IPS-18a (cell line): ENCODE results near the gene RASL11A.
A peak's percentile ranks its signal among the peaks of the same experiment; 100 is the strongest.

Experiments used
- H3K27ac ChIP-seq: one replicate; pipeline ENCODE4 v1.5.1; 2013; ENCODE audit warnings: low read length
- H3K27me3 ChIP-seq: one replicate; pipeline ENCODE4 v1.6.1; 2013; ENCODE audit warnings: mild to moderate bottlenecking, low read length; ENCODE audit not compliant: control insufficient read depth, insufficient read depth
- H3K36me3 ChIP-seq: one replicate; pipeline ENCODE4 v1.6.1; 2013; ENCODE audit warnings: low read depth, low read length; ENCODE audit not compliant: control insufficient read depth
- H3K4me1 ChIP-seq: one replicate; pipeline ENCODE4 v1.6.1; 2013; ENCODE audit warnings: low read depth, low read length; ENCODE audit not compliant: control insufficient read depth
- H3K4me3 ChIP-seq: one replicate; pipeline ENCODE4 v1.5.1; 2013; ENCODE audit warnings: low read length
- H3K9ac ChIP-seq: one replicate; pipeline ENCODE4 v1.6.1; 2013; ENCODE audit warnings: mild to moderate bottlenecking, low read length, moderate library complexity
- H3K9me3 ChIP-seq: one replicate; pipeline ENCODE4 v1.6.1; 2013; ENCODE audit warnings: low read depth, low read length; ENCODE audit not compliant: control insufficient read depth

RASL11A gene

DNA sequence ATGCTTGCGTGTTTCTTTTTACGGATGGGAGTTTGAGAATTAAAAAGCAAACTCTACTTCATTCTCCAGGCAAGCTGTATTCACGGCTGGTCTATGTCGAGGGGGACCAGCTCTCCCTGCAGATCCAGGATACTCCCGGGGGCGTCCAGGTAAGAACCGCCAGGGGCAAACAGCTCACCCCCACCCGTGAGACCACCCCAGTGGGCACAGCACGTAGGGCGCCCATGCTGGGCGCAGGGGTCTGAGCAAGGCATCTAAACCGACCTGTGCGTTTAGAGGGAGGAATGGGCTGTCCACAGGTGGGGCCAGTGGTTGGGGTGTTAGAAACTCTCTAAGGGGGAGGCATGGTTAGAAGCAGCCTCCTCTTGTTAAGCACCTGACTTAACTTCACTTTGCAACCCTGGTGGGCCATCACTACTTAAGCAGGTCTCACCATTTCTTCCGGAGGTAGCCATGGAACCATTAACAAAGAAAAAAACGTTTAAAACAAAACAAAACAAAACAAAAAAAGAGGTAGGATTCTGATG is 1.0 kb downstream of the RASL11A start:
- H3K27me3 ChIP-seq: peaks cover 33% of the 10 kb centered on the region
- H3K9ac ChIP-seq: no peak overlapping the region
- peak overlapping the region; percentile 71 for H3K4me3 ChIP-seq
- H3K36me3 ChIP-seq: no peaks in the 10 kb centered on the region
- no peak overlapping the region for H3K27ac ChIP-seq
- no peaks in the 10 kb centered on the region for H3K4me1 ChIP-seq
- no peaks in the 10 kb centered on the region for H3K9me3 ChIP-seq

DNA sequence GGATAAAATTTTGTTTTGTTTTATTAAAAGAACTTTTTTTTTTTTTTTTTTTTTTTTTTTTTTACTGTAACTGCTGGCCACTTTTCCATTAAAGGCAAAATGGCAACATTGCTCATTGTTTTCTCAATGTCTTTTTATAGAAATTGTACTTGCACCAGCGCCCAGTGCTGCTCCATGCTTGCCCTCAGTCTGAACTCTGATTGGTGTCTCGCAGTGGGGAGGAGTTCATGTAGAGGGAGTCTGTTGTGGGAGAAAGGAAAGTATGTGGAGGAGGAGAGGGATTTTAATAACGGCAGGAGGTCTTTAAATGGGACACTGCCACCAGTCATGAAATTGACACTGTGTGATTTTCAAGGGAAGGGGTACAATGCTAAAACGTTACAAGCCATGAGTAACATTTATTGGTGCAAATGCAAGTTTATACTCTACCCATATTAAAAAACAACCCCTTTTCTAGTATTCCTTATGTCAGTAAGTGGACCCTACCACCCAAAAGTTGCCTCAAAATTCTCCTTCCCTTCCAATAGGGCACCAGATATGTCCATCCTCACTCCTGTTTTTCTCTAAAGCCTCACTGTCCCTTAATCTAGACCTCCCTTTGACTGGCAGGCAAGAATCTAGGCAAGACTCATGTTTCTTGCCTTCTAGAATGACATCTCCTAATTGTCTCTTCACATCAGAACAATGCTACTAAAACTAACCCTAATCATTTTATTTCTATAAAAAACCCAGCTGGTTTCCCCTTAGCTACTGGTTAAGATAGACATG is 3.2 kb downstream of the RASL11A start:
- peaks cover 33% of the 10 kb centered on the region for H3K27me3 ChIP-seq
- H3K9ac ChIP-seq: no peak overlapping the region
- no peaks in the 10 kb centered on the region for H3K9me3 ChIP-seq
- H3K4me1 ChIP-seq: no peaks in the 10 kb centered on the region
- no peak overlapping the region for H3K27ac ChIP-seq
- H3K4me3 ChIP-seq: no peak overlapping the region
- no peaks in the 10 kb centered on the region for H3K36me3 ChIP-seq

DNA sequence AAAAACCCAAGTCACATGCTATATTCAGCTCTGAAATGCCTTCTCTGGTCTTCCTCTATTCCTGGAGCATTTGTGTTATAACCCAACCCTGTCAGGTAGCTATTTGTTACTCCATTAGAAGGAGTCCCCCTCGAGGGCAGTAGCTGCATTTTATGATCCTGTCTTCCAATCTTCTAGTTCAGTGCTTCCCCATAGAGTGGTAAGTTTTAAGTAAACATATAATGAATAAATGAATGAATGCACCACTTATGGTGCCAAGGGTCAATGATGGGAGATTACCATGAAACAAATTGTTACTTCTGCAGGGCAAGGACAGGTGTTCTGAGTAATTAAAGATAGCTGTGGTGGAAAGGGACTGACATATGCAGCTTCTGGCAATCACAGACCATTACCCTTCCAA is 4.0 kb downstream of the RASL11A start:
- Histone ChIP-seq H3K4me3 (no peak overlapping the region), H3K9me3 (no peaks in the 10 kb centered on the region), H3K9ac (no peak overlapping the region), H3K4me1 (no peaks in the 10 kb centered on the region), H3K27me3 (peaks cover 25% of the 10 kb centered on the region), H3K27ac (no peak overlapping the region), H3K36me3 (no peaks in the 10 kb centered on the region)

DNA sequence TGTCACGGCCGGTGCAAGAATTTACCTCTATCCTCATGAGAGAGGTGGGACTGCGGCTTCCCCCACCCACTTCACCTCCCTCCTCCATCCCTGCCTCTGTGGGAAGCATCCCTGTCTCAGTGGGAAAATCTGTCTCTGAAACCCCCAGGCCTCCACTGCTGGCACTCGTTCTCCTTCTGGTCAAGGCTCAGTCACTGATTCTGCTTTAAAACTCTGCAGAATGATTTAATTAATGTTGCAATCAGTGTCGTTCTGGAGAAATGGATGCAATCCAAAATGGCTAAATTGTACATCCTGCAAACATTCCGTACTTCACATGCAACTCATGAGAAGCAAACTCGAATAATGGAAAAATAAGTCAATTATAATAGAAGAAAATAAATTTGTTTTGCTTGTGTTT is 5.6 kb downstream of the RASL11A start:
- Histone ChIP-seq H3K9ac (no peak overlapping the region), H3K36me3 (no peaks in the 10 kb centered on the region), H3K4me3 (no peak overlapping the region), H3K4me1 (no peaks in the 10 kb centered on the region), H3K9me3 (no peaks in the 10 kb centered on the region), H3K27me3 (peaks cover 15% of the 10 kb centered on the region), H3K27ac (no peak overlapping the region)

DNA sequence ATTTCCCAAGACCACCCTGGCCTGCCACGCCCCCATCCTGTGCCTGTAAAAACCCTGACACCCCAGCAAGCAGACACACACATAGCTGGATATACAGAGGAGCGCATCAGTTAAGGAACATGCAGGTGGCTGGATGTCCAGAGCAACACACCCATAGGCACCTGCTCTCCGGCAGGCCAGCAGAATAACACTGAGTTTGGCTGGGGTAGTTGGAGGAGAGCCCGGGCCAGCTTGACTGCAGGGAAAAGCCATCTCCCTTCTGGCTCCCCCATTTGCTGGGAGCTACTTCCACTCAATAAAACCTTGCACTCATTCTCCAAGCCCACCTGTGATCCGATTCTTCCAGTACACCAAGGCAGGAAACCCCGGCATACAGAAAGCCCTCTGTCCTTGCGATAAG is 8.9 kb downstream of the RASL11A start:
- no peak overlapping the region for H3K9ac ChIP-seq
- H3K4me1 ChIP-seq: no peaks in the 10 kb centered on the region
- no peak overlapping the region for H3K27ac ChIP-seq
- no peaks in the 10 kb centered on the region for H3K27me3 ChIP-seq
- no peaks in the 10 kb centered on the region for H3K36me3 ChIP-seq
- no peak overlapping the region for H3K4me3 ChIP-seq
- no peaks in the 10 kb centered on the region for H3K9me3 ChIP-seq

DNA sequence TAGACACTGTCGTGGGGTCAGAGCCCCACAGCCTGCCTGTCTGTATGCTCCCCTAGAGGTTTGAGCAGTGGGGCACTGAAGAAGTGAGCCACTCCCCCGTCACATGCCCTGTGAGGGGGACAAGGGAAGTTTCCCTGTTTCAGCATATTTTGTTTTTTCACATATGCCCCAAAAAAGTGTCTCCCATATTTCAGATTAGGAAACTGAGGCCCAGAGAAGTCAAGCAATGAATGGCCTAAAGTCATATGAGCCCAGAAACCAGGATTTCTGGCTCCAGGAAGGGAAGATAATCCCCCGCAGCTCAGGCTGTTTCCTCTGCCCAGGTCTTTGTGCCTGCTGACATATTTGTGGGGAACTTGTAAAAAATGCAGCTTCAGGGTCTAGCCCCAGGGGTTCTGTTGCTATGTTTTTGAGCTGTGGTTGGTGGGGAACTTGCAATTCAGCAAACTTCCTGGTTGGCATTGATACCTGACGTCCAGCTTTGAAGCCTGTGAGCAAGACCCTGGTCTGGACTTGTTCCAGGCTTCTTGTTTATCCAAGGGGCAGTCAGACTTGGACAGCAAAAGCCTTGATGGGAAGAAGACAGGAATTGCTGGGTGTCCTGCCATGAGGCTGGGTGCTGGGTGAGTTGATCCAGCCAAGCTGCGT is 9.5 kb downstream of the RASL11A start:
- Histone ChIP-seq H3K4me3 (no peak overlapping the region), H3K27ac (no peak overlapping the region), H3K27me3 (no peaks in the 10 kb centered on the region), H3K9me3 (no peaks in the 10 kb centered on the region), H3K4me1 (no peaks in the 10 kb centered on the region), H3K36me3 (no peaks in the 10 kb centered on the region), H3K9ac (no peak overlapping the region)

DNA sequence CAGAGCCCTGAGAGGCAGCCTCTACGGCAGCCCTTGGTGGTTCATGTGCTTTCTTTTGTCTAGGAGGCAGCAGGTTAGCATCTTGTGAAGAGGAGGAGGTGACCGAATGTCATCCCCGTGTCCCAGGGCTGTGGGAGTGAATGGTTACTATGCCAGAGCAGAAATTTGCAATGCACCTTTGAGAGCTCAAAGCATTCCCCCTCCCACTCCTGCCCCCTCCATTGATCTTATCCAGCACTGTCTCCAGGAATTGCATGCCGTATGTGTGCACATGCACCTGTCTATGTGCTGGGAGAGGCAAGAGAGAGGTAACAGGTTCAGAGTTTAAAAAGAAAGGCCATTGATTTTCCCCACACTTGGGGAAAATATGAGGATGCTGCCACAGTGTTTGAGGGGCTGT is 10.2 kb downstream of the RASL11A start:
- Histone ChIP-seq H3K9ac (no peak overlapping the region), H3K9me3 (no peaks in the 10 kb centered on the region), H3K27me3 (no peaks in the 10 kb centered on the region), H3K36me3 (no peaks in the 10 kb centered on the region), H3K27ac (no peak overlapping the region), H3K4me1 (no peaks in the 10 kb centered on the region), H3K4me3 (no peak overlapping the region)

DNA sequence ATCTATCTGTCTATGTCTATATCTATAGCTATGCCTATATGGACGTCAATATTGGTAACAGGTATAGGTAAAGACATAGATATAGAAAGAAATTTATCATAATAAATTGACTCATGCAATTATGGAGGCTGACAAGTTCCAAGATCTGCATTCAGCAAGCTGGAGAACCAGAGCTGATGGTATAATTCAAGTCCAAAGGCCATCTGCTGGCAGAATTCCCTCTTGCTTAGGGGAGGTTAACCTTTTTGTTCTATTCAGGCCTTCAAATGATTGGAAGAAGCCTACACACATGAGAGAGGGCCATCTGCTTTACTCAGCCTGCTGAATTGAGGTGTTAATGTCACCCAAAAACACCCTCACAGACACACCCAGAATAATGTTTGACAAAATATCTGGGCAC is 10.8 kb downstream of the RASL11A start:
- Histone ChIP-seq H3K9me3 (no peaks in the 10 kb centered on the region), H3K9ac (no peak overlapping the region), H3K4me1 (no peaks in the 10 kb centered on the region), H3K4me3 (no peak overlapping the region), H3K27me3 (no peaks in the 10 kb centered on the region), H3K27ac (no peak overlapping the region), H3K36me3 (no peaks in the 10 kb centered on the region)

DNA sequence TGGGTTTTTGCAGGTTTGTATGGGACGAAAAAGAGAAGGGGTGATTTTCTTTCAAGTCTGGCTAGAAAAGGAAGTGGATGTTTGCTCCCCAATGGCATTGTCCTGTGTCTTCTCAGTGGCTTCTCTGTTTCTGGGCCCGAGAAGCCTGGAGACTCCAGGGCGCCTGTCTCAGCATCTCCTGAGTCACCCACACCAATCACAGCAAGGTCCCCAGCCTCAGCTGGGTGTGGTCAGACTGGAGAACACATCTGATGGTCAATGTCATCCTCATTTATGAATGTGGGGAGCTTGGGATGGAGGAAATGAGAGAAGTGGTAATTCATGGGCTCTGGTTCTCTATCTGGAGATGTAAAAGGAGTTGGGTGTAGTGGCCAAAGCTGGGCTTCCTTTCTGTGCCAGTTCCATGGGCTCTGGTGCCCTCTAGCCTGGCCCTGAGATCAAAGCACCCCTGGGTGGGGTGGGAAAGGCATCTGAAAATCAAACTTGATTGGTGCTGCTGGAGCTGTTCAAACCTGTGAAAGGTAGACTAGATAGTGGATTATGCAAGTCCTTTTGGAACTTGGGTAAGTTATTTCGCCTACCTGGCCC is 13.4 kb downstream of the RASL11A start:
- Histone ChIP-seq H3K27me3 (no peaks in the 10 kb centered on the region), H3K27ac (no peak overlapping the region), H3K4me1 (no peaks in the 10 kb centered on the region), H3K9ac (no peak overlapping the region), H3K36me3 (no peaks in the 10 kb centered on the region), H3K9me3 (no peaks in the 10 kb centered on the region), H3K4me3 (no peak overlapping the region)

DNA sequence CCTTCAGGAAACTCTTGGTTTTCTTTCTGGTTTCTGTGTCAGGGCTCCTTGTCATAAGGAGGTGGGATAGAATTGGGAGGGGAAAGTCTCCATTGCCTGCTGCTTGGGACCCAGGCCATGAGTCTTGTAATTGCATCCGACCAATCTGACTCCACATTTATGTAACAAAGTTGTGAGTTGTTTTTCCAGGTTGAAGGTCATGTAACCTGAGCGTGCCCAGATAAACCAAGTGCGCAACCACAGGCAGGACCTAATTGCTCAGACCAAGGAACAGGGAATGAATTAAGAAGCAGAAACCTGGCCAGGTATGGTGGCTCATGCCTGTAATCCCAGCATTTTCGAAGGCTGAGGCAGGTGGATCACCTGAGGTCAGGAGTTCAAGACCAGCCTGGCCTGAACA is 17.8 kb downstream of the RASL11A start:
- Histone ChIP-seq H3K9me3 (no peaks in the 10 kb centered on the region), H3K4me3 (no peak overlapping the region)

DNA sequence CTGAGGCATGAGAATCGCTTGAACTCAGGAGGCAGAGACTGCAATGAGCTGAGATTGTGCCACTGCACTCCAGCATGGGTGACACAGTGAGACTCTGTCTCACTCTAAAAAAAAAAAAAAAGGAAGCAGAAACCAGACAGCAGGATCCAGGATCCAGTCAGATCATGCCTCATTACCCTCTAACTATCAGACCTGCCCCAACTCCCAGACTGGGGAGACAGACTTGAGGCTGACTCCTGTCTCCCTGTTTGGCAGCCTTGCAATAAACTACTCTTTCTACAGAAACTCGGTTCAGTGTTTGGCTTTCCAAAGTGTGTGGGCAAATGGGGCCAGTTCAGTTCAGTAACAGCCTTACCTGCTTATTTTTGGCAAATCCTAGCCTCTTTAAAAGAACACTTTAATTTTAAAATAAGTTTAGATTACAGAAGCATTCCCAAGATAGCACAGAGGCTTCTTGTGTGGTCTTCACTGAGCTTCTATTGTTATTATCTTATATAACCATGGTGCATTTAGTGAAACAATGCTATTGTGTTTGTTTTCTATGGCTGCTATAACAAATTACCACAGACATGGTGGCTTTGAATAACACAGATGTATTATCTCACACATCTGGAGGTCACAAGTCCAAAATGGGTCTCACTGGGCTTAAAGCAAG is 18.5 kb downstream of the RASL11A start:
- no peaks in the 10 kb centered on the region for H3K9me3 ChIP-seq
- H3K36me3 ChIP-seq: no peaks in the 10 kb centered on the region
- H3K4me3 ChIP-seq: no peak overlapping the region
- no peaks in the 10 kb centered on the region for H3K27me3 ChIP-seq
- H3K9ac ChIP-seq: no peak overlapping the region
- H3K4me1 ChIP-seq: no peaks in the 10 kb centered on the region
- no peak overlapping the region for H3K27ac ChIP-seq

More for the DNA sequence above, 17.8 kb downstream of the RASL11A start:
- Histone ChIP-seq H3K27me3 (no peaks in the 10 kb centered on the region), H3K27ac (no peak overlapping the region), H3K4me1 (no peaks in the 10 kb centered on the region), H3K9ac (no peak overlapping the region), H3K36me3 (no peaks in the 10 kb centered on the region)
